Liver (tissue), 9 donors: Measurements from ENCODE around the gene TMC1. TPM values are rescaled to one million over a fixed set of nuclear protein-coding genes. Genes with fewer than 3 reads are reported as not detected.

Experiments
- DNase-seq: peaks from one replicate; pipeline ENCODE4 v3.0.0-alpha.2; 2017; ENCODE audit warnings: low spot score
- H3K27ac ChIP-seq, 2 donors: one replicate each; pipeline ENCODE4 v1.7.0; 2013; ENCODE audit warnings: inconsistent platforms in 2 of 2, low read length in 2 of 2, control low read depth in 1 of 2, low read depth in 1 of 2, mild to moderate bottlenecking in 1 of 2
- H3K27me3 ChIP-seq, 4 donors: one replicate each; pipeline versions ENCODE4 v1.6.1 to v1.7.0; 2013; ENCODE audit warnings: low read length in 3 of 4, inconsistent platforms in 1 of 4, mild to moderate bottlenecking in 1 of 4, moderate library complexity in 1 of 4; ENCODE audit not compliant: control insufficient read depth in 4 of 4, insufficient read depth in 4 of 4
- H3K36me3 ChIP-seq, 4 donors: one replicate each; pipeline versions ENCODE4 v1.6.1 to v1.7.0; 2013; ENCODE audit warnings: low read length in 3 of 4, mild to moderate bottlenecking in 3 of 4, low read depth in 1 of 4, moderate library complexity in 1 of 4; ENCODE audit not compliant: control insufficient read depth in 4 of 4, insufficient read depth in 3 of 4
- H3K4me1 ChIP-seq, 4 donors: one replicate each; pipeline versions ENCODE4 v1.6.1 to v1.7.0; 2013; ENCODE audit warnings: low read length in 3 of 4, mild to moderate bottlenecking in 3 of 4, moderate library complexity in 1 of 4; ENCODE audit not compliant: control insufficient read depth in 4 of 4, insufficient read depth in 4 of 4
- H3K4me3 ChIP-seq, 3 donors: one replicate each; pipeline versions ENCODE4 v1.6.1 to v1.7.0; 2013; ENCODE audit warnings: low read length in 3 of 3, control low read depth in 1 of 3, low read depth in 1 of 3, mild to moderate bottlenecking in 1 of 3
- H3K9ac ChIP-seq, 2 donors: one replicate each; pipeline ENCODE4 v1.7.0; 2013; ENCODE audit warnings: low read length in 2 of 2, mild to moderate bottlenecking in 2 of 2, moderate library complexity in 2 of 2, control low read depth in 1 of 2, low read depth in 1 of 2
- H3K9me3 ChIP-seq, 4 donors: one replicate each; pipeline versions ENCODE4 v1.6.1 to v1.7.0; 2013; ENCODE audit warnings: low read length in 3 of 4; ENCODE audit not compliant: control insufficient read depth in 4 of 4
- EGR1 ChIP-seq, 2 donors: IDR thresholded peaks; 2 replicates each; pipeline ENCODE4 v1.6.1; 2016 to 2018; ENCODE audit warnings: antibody characterized with exemption in 2 of 2, low read depth in 2 of 2
- FOXA1 ChIP-seq: IDR thresholded peaks from 2 replicates; pipeline ENCODE4 v1.6.1; 2016; ENCODE audit warnings: antibody characterized with exemption
- FOXA2 ChIP-seq: IDR thresholded peaks from 2 replicates; pipeline ENCODE4 v1.6.1; 2016; ENCODE audit warnings: antibody characterized with exemption
- GABPA ChIP-seq, 2 donors: IDR thresholded peaks in 1 of 2; conservative IDR thresholded peaks in 1 of 2; 2 replicates each; pipeline ENCODE4 v1.6.1; 2016; ENCODE audit warnings: antibody characterized with exemption in 2 of 2, mild to moderate bottlenecking in 1 of 2, moderate library complexity in 1 of 2
- HNF4A ChIP-seq, 2 donors: conservative IDR thresholded peaks; 2 replicates each; pipeline ENCODE4 v1.6.1; 2016; ENCODE audit warnings: antibody characterized with exemption in 2 of 2, mild to moderate bottlenecking in 2 of 2
- HNF4G ChIP-seq: IDR thresholded peaks from 2 replicates; pipeline ENCODE4 v1.6.1; 2016; ENCODE audit warnings: antibody characterized with exemption
- JUND ChIP-seq, 2 donors: IDR thresholded peaks; 2 replicates each; pipeline ENCODE4 v1.6.1; 2016; ENCODE audit warnings: antibody characterized with exemption in 2 of 2
- NR2F2 ChIP-seq: IDR thresholded peaks from 2 replicates; pipeline ENCODE4 v1.6.1; 2016; ENCODE audit warnings: antibody characterized with exemption
- RAD21 ChIP-seq, 2 donors: IDR thresholded peaks; 2 replicates each; pipeline ENCODE4 v1.6.1; 2016; ENCODE audit warnings: antibody characterized with exemption in 2 of 2, mild to moderate bottlenecking in 2 of 2
- RXRA ChIP-seq, 2 donors: IDR thresholded peaks; 2 replicates each; pipeline ENCODE4 v1.6.1; 2017 to 2018; ENCODE audit warnings: antibody characterized with exemption in 2 of 2, mild to moderate bottlenecking in 1 of 2
- SP1 ChIP-seq: IDR thresholded peaks from 2 replicates; pipeline ENCODE4 v1.6.1; 2018; ENCODE audit warnings: antibody characterized with exemption, mild to moderate bottlenecking
- TAF1 ChIP-seq: conservative IDR thresholded peaks from 2 replicates; pipeline ENCODE4 v1.6.1; 2016; ENCODE audit warnings: antibody characterized with exemption, mild to moderate bottlenecking
- YY1 ChIP-seq: IDR thresholded peaks from 2 replicates; pipeline ENCODE4 v1.6.1; 2016; ENCODE audit warnings: antibody characterized with exemption, mild to moderate bottlenecking
- polyA plus RNA-seq, 2 donors: library from polyadenylated mRNA; stranded (reverse) in 1 of 2; unstranded in 1 of 2; fragments of 200-250 nt in 1 of 2; fragments of >200 nt in 1 of 2; fragmentation: Nextera tagmentation in 1 of 2; extraction: Ambion mirVana in 1 of 2; gene quantifications; one replicate each; pipeline versions ENCODE4 v1.2.1 to v1.2.3, GENCODE V29; 2013 to 2015
- total RNA-seq, 2 donors: library from RNA; depleted of rRNA; stranded (reverse); fragments of >200 nt; gene quantifications; one replicate each; pipeline ENCODE4 v1.2.3, GENCODE V29; 2014
- TF ChIP-seq, protein P1 (sequence below): IDR thresholded peaks from 2 replicates; pipeline ENCODE4 v1.6.1; 2016; ENCODE audit warnings: antibody characterized with exemption
- TF ChIP-seq, protein P2 (sequence below): IDR thresholded peaks from 2 replicates; pipeline ENCODE4 v1.6.1; 2016; ENCODE audit warnings: antibody characterized with exemption
- TF ChIP-seq, protein P3 (sequence below): IDR thresholded peaks from 2 replicates; pipeline ENCODE4 v1.6.1; 2016; ENCODE audit warnings: antibody characterized with exemption
- TF ChIP-seq, protein P4 (sequence below): fragments of 150-350 bp; IDR thresholded peaks from 2 replicates; pipeline ENCODE4 v1.5.1; 2017; ENCODE audit warnings: improper control_type of control experiment, low read depth, low read length; ENCODE audit not compliant: missing input control
- TF ChIP-seq, protein P5 (sequence below): IDR thresholded peaks from 2 replicates; pipeline ENCODE4 v1.6.1; 2016; ENCODE audit warnings: antibody characterized with exemption, mild to moderate bottlenecking
- donor health status: healthy.
- donor health status: healthy.
- donor health status: healthy.
- donor health status: healthy.
- donor health status: healthy.

TMC1 gene
- total and polyA plus RNA-seq, 4 donors, result 0.09 TPM; not detected in 3

DNA sequence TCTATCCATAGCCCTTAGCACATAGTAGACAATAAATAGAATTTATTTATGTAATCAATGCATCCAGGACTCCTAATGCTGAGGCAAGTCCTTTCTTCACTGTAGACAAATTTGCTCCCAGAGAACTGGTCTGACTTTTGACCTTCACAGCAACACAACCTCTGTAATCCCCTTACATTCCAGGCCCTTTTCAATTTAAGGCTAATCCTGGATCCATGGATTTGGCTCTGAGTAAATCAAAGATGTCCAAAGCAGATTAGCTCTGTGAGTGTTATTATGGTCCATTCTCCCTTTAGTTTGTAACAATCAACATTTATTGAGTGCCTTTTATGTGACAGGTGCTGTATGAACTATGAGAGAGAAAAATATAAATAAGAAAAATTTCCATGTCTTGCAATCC is 27.4 kb upstream of the TMC1 start:
- Histone ChIP-seq H3K36me3 (no peaks in the 10 kb centered on the region), H3K27me3 (no peaks in the 10 kb centered on the region), H3K27ac (no peak overlapping the region), H3K9me3 (no peaks in the 10 kb centered on the region), H3K4me1 (no peaks in the 10 kb centered on the region), H3K9ac (no peak overlapping the region), H3K4me3 (no peak overlapping the region)
- no peak for DNase-seq
- TF ChIP-seq FOXA2, result no peak
- no peak for TF ChIP-seq FOXA1
- no peak for TF ChIP-seq RAD21 (IDR thresholded peaks at IDR 0.05)
- no peak for TF ChIP-seq HNF4G
- TF ChIP-seq YY1, result no peak
- TF ChIP-seq, protein P1, sequence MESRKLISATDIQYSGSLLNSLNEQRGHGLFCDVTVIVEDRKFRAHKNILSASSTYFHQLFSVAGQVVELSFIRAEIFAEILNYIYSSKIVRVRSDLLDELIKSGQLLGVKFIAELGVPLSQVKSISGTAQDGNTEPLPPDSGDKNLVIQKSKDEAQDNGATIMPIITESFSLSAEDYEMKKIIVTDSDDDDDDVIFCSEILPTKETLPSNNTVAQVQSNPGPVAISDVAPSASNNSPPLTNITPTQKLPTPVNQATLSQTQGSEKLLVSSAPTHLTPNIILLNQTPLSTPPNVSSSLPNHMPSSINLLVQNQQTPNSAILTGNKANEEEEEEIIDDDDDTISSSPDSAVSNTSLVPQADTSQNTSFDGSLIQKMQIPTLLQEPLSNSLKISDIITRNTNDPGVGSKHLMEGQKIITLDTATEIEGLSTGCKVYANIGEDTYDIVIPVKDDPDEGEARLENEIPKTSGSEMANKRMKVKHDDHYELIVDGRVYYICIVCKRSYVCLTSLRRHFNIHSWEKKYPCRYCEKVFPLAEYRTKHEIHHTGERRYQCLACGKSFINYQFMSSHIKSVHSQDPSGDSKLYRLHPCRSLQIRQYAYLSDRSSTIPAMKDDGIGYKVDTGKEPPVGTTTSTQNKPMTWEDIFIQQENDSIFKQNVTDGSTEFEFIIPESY, result no peak
- no peak for TF ChIP-seq NR2F2
- TF ChIP-seq EGR1 (IDR thresholded peaks at IDR 0.05; ENCODE audit: low read depth in 2 of 2), result no peak
- TF ChIP-seq, protein P2, sequence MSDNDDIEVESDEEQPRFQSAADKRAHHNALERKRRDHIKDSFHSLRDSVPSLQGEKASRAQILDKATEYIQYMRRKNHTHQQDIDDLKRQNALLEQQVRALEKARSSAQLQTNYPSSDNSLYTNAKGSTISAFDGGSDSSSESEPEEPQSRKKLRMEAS, result no peak
- TF ChIP-seq, protein P3, sequence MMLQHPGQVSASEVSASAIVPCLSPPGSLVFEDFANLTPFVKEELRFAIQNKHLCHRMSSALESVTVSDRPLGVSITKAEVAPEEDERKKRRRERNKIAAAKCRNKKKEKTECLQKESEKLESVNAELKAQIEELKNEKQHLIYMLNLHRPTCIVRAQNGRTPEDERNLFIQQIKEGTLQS, result no peak
- TF ChIP-seq, protein P4, sequence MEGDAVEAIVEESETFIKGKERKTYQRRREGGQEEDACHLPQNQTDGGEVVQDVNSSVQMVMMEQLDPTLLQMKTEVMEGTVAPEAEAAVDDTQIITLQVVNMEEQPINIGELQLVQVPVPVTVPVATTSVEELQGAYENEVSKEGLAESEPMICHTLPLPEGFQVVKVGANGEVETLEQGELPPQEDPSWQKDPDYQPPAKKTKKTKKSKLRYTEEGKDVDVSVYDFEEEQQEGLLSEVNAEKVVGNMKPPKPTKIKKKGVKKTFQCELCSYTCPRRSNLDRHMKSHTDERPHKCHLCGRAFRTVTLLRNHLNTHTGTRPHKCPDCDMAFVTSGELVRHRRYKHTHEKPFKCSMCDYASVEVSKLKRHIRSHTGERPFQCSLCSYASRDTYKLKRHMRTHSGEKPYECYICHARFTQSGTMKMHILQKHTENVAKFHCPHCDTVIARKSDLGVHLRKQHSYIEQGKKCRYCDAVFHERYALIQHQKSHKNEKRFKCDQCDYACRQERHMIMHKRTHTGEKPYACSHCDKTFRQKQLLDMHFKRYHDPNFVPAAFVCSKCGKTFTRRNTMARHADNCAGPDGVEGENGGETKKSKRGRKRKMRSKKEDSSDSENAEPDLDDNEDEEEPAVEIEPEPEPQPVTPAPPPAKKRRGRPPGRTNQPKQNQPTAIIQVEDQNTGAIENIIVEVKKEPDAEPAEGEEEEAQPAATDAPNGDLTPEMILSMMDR, result no peak
- no peak for TF ChIP-seq HNF4A (conservative IDR thresholded peaks at IDR 0.05)
- TF ChIP-seq, protein P5, sequence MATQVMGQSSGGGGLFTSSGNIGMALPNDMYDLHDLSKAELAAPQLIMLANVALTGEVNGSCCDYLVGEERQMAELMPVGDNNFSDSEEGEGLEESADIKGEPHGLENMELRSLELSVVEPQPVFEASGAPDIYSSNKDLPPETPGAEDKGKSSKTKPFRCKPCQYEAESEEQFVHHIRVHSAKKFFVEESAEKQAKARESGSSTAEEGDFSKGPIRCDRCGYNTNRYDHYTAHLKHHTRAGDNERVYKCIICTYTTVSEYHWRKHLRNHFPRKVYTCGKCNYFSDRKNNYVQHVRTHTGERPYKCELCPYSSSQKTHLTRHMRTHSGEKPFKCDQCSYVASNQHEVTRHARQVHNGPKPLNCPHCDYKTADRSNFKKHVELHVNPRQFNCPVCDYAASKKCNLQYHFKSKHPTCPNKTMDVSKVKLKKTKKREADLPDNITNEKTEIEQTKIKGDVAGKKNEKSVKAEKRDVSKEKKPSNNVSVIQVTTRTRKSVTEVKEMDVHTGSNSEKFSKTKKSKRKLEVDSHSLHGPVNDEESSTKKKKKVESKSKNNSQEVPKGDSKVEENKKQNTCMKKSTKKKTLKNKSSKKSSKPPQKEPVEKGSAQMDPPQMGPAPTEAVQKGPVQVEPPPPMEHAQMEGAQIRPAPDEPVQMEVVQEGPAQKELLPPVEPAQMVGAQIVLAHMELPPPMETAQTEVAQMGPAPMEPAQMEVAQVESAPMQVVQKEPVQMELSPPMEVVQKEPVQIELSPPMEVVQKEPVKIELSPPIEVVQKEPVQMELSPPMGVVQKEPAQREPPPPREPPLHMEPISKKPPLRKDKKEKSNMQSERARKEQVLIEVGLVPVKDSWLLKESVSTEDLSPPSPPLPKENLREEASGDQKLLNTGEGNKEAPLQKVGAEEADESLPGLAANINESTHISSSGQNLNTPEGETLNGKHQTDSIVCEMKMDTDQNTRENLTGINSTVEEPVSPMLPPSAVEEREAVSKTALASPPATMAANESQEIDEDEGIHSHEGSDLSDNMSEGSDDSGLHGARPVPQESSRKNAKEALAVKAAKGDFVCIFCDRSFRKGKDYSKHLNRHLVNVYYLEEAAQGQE, result no peak
- no peak for TF ChIP-seq TAF1
- TF ChIP-seq SP1, result no peak
- TF ChIP-seq GABPA (IDR thresholded peaks at IDR 0.05 in 1 of 2, conservative IDR thresholded peaks at IDR 0.05 in 1 of 2), result no peak
- no peak for TF ChIP-seq RXRA (IDR thresholded peaks at IDR 0.05)
- no peak for TF ChIP-seq JUND (IDR thresholded peaks at IDR 0.05)
